Measurements from ENCODE around the gene UBR4.

DNA sequence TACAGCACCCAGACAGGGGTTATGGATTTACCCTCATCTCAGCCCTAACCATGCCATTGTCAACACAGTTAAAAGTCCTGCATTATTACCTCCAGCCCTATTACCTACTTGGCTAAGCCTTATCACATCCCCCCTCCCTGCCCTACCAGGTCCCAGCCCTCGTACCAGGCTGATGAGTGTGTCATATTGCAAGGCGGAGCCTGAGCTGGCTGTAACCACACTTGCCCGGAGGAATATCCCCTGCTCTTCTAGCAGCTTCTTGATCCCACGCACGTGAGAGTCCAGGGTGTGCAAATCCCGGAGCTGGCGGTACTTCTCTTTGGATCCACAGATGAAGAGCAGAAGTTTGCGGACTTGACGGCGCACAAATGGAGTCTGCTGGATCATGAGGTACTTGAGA is 87.4 kb downstream of the UBR4 start:
- TF ChIP-seq, protein P1, sequence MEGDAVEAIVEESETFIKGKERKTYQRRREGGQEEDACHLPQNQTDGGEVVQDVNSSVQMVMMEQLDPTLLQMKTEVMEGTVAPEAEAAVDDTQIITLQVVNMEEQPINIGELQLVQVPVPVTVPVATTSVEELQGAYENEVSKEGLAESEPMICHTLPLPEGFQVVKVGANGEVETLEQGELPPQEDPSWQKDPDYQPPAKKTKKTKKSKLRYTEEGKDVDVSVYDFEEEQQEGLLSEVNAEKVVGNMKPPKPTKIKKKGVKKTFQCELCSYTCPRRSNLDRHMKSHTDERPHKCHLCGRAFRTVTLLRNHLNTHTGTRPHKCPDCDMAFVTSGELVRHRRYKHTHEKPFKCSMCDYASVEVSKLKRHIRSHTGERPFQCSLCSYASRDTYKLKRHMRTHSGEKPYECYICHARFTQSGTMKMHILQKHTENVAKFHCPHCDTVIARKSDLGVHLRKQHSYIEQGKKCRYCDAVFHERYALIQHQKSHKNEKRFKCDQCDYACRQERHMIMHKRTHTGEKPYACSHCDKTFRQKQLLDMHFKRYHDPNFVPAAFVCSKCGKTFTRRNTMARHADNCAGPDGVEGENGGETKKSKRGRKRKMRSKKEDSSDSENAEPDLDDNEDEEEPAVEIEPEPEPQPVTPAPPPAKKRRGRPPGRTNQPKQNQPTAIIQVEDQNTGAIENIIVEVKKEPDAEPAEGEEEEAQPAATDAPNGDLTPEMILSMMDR (IDR thresholded peaks at IDR 0.05) = no peak
- no peak for TF ChIP-seq POLR2A (IDR thresholded peaks at IDR 0.05)

Data from transverse colon (tissue), 3 donors.